HEK293 (cell line): ENCODE measurements around the gene GALK1.

Source experiments
- AEBP2 ChIP-seq: fragments of 450-650 bp; formaldehyde crosslinking; IDR thresholded peaks from 2 replicates; pipeline ENCODE4 v1.5.1; 2016; ENCODE audit warnings: missing biosample characterization, missing genetic modification characterization, borderline replicate concordance
- INSM2 ChIP-seq: fragments of 450-650 bp; formaldehyde crosslinking; IDR thresholded peaks from 2 replicates; pipeline ENCODE4 v1.5.1; 2016; ENCODE audit warnings: missing biosample characterization, missing genetic modification characterization
- MEIS1 ChIP-seq: sonication (generic); formaldehyde crosslinking; IDR thresholded peaks from 2 replicates; pipeline ENCODE4 v1.8.1; 2022; ENCODE audit warnings: missing genetic modification reagents, mild to moderate bottlenecking, borderline replicate concordance
- OVOL3 ChIP-seq: fragments of 450-650 bp; formaldehyde crosslinking; IDR thresholded peaks from 2 replicates; pipeline ENCODE4 v1.5.1; 2016; ENCODE audit warnings: missing biosample characterization, missing genetic modification characterization
- SP7 ChIP-seq: fragments of 450-650 bp; formaldehyde crosslinking; IDR thresholded peaks from 2 replicates; pipeline ENCODE4 v1.5.1; 2016; ENCODE audit warnings: missing biosample characterization, missing genetic modification characterization
- TRIM28 ChIP-seq: IDR thresholded peaks from 2 replicates; pipeline ENCODE4 v1.6.1; 2011; ENCODE audit warnings: low read length, control low read depth, borderline replicate concordance
- TSHZ1 ChIP-seq: fragments of 450-650 bp; formaldehyde crosslinking; IDR thresholded peaks from 2 replicates; pipeline ENCODE4 v1.5.1; 2016; ENCODE audit warnings: missing biosample characterization, missing genetic modification characterization, borderline replicate concordance
- WT1 ChIP-seq: fragments of 450-650 bp; formaldehyde crosslinking; IDR thresholded peaks from 2 replicates; pipeline ENCODE4 v1.5.1; 2016; ENCODE audit warnings: missing biosample characterization, missing genetic modification characterization
- ZBTB10 ChIP-seq: fragments of 450-650 bp; formaldehyde crosslinking; IDR thresholded peaks from 2 replicates; pipeline ENCODE4 v1.5.1; 2016; ENCODE audit warnings: missing biosample characterization, missing genetic modification characterization
- ZBTB11 ChIP-seq: fragments of 450-650 bp; formaldehyde crosslinking; conservative IDR thresholded peaks from 2 replicates; pipeline ENCODE4 v1.5.1; 2016; ENCODE audit warnings: low read depth, missing biosample characterization, missing genetic modification characterization
- ZNF148 ChIP-seq: fragments of 450-650 bp; formaldehyde crosslinking; IDR thresholded peaks from 2 replicates; pipeline ENCODE4 v1.5.0; 2017; ENCODE audit warnings: missing biosample characterization, missing genetic modification characterization, borderline replicate concordance
- ZNF501 ChIP-seq: fragments of 450-650 bp; formaldehyde crosslinking; IDR thresholded peaks from 2 replicates; pipeline ENCODE4 v1.5.1; 2016; ENCODE audit warnings: missing biosample characterization, missing genetic modification characterization
- ZNF513 ChIP-seq: fragments of 450-650 bp; IDR thresholded peaks from 2 replicates; pipeline ENCODE4 v1.5.1; 2018; ENCODE audit warnings: missing biosample characterization, missing genetic modification characterization
- ZNF580 ChIP-seq: fragments of 450-650 bp; formaldehyde crosslinking; IDR thresholded peaks from 2 replicates; pipeline ENCODE4 v1.5.1; 2016; ENCODE audit warnings: missing biosample characterization, missing genetic modification characterization
- ZNF623 ChIP-seq: fragments of 450-650 bp; formaldehyde crosslinking; IDR thresholded peaks from 2 replicates; pipeline ENCODE4 v1.5.1; 2016; ENCODE audit warnings: missing biosample characterization, missing genetic modification characterization
- ZNF792 ChIP-seq: fragments of 450-650 bp; formaldehyde crosslinking; IDR thresholded peaks from 2 replicates; pipeline ENCODE4 v1.5.1; 2016; ENCODE audit warnings: missing biosample characterization, missing genetic modification characterization
- ZSCAN18 ChIP-seq: fragments of 450-650 bp; formaldehyde crosslinking; IDR thresholded peaks from 2 replicates; pipeline ENCODE4 v1.5.1; 2016; ENCODE audit warnings: missing biosample characterization, missing genetic modification characterization

The GALK1 gene

GRCh38 chr17:75785016-75785890 lies 20.3 kb upstream of the GALK1 start (continued):
- no peak for TF ChIP-seq ZNF148 (tag by site-specific recombination)
- TF ChIP-seq WT1 = peak; percentile 66
- TF ChIP-seq ZNF580 (tag by site-specific recombination) = no peak
- TF ChIP-seq TRIM28 = 0 out of 2 replicates have a peak, but pooled peaks have one; percentile 38
- peak; percentile 44; the same call in 1 of the 2 replicates for TF ChIP-seq ZSCAN18 (tag by site-specific recombination)
- peak; percentile 60; the same call in 1 of the 2 replicates for TF ChIP-seq ZNF792 (tag by site-specific recombination)
- no peak for TF ChIP-seq MEIS1 (CRISPR knock-in tag)
- TF ChIP-seq OVOL3 = peak; percentile 70; the same call in 1 of the 2 replicates
- TF ChIP-seq TSHZ1 (tag by site-specific recombination) = peak; percentile 46; the same call in 1 of the 2 replicates
- TF ChIP-seq ZNF623 = peak; percentile 13; the same call in 1 of the 2 replicates
- TF ChIP-seq ZBTB11 (tag by site-specific recombination) = peak; percentile 71
- TF ChIP-seq ZNF513 (tag by site-specific recombination) = peak; percentile 90
- TF ChIP-seq INSM2 (tag by site-specific recombination) = peak; percentile 89
- TF ChIP-seq AEBP2 (tag by site-specific recombination) = no peak
- peak; percentile 98 for TF ChIP-seq ZNF501 (tag by site-specific recombination)
- peak; percentile 54 for TF ChIP-seq ZBTB10 (tag by site-specific recombination)
- TF ChIP-seq SP7 (tag by site-specific recombination) = peak; percentile 86
